ENCODE results near the gene YJEFN3. TPM values are rescaled to one million over a fixed set of nuclear protein-coding genes. Genes with fewer than 3 reads are reported as not detected.

YJEFN3 gene
- total RNA-seq, 2 donors from 2014 or later, result 7.3 to 12.6 TPM

GRCh38 chr19:19547674-19548336 lies 19.1 kb downstream of the YJEFN3 start:
- DNase-seq, result no peak
- 86 to 87% methylated on average over 5 to 15 of the region's 15 CpGs for WGBS, 2 experiments (ENCODE audit: insufficient coverage in 1 of 2, insufficient read length in 1 of 2)
- no peaks in the 10 kb centered on the region for H3K9me3 ChIP-seq (ENCODE audit: control insufficient read depth, low read length)
- peaks cover 3% of the 10 kb centered on the region for H3K27me3 Mint-ChIP-seq (ENCODE audit: insufficient read depth)
- no peaks in the 10 kb centered on the region for H3K36me3 ChIP-seq (ENCODE audit: control insufficient read depth, insufficient read depth, low read length)
- TF ChIP-seq CTCF (conservative IDR thresholded peaks at IDR 0.05), result no peak
- no peak overlapping the region for H3K27ac ChIP-seq (ENCODE audit: low read depth, low read length)
- H3K27ac Mint-ChIP-seq, result no peak overlapping the region
- no peaks in the 10 kb centered on the region for H3K9me3 Mint-ChIP-seq
- H3K36me3 Mint-ChIP-seq (ENCODE audit: low read depth), result no peaks in the 10 kb centered on the region
- no peak overlapping the region for H3K9ac ChIP-seq (ENCODE audit: extremely low read depth, low read length, poor library complexity, severe bottlenecking)
- H3K27me3 ChIP-seq (ENCODE audit: control insufficient read depth, insufficient read depth, low read length, poor library complexity, severe bottlenecking), result no peaks in the 10 kb centered on the region
- H3K4me3 ChIP-seq (ENCODE audit: low read length), result no peak overlapping the region
- H3K4me3 Mint-ChIP-seq, result no peak overlapping the region
- no peaks in the 10 kb centered on the region for H3K4me1 ChIP-seq (ENCODE audit: control insufficient read depth, insufficient read depth, low read length)
- no peaks in the 10 kb centered on the region for H3K4me1 Mint-ChIP-seq

GRCh38 chr19:19548915-19549759 lies 20.4 kb downstream of the YJEFN3 start:
- no peaks in the 10 kb centered on the region for H3K27me3 ChIP-seq (ENCODE audit: control insufficient read depth, insufficient read depth, low read length, poor library complexity, severe bottlenecking)
- H3K9ac ChIP-seq (ENCODE audit: extremely low read depth, low read length, poor library complexity, severe bottlenecking), result no peak overlapping the region
- H3K36me3 Mint-ChIP-seq (ENCODE audit: low read depth), result no peaks in the 10 kb centered on the region
- no peaks in the 10 kb centered on the region for H3K9me3 Mint-ChIP-seq
- no peak for TF ChIP-seq CTCF (conservative IDR thresholded peaks at IDR 0.05)
- H3K27ac Mint-ChIP-seq, result no peak overlapping the region
- H3K9me3 ChIP-seq (ENCODE audit: control insufficient read depth, low read length), result no peaks in the 10 kb centered on the region
- 87 to 88% methylated on average over 11 to 13 of the region's 13 CpGs for WGBS, 2 experiments (ENCODE audit: insufficient coverage in 1 of 2, insufficient read length in 1 of 2)
- no peaks in the 10 kb centered on the region for H3K4me1 Mint-ChIP-seq
- H3K27me3 Mint-ChIP-seq (ENCODE audit: insufficient read depth), result peaks cover 3% of the 10 kb centered on the region
- H3K4me3 ChIP-seq (ENCODE audit: low read length), result no peak overlapping the region
- H3K36me3 ChIP-seq (ENCODE audit: control insufficient read depth, insufficient read depth, low read length), result no peaks in the 10 kb centered on the region
- H3K27ac ChIP-seq (ENCODE audit: low read depth, low read length), result no peak overlapping the region
- H3K4me1 ChIP-seq (ENCODE audit: control insufficient read depth, insufficient read depth, low read length), result no peaks in the 10 kb centered on the region
- no peak for DNase-seq
- no peak overlapping the region for H3K4me3 Mint-ChIP-seq

GRCh38 chr19:19549804-19550464 lies 21.2 kb downstream of the YJEFN3 start:
- H3K9me3 ChIP-seq (ENCODE audit: control insufficient read depth, low read length), result no peaks in the 10 kb centered on the region
- Mint-ChIP-seq H3K9me3 (no peaks in the 10 kb centered on the region), H3K4me1 (no peaks in the 10 kb centered on the region), H3K27me3 (ENCODE audit: insufficient read depth) (peaks cover 5% of the 10 kb centered on the region), H3K36me3 (ENCODE audit: low read depth) (no peaks in the 10 kb centered on the region), H3K4me3 (no peak overlapping the region), H3K27ac (no peak overlapping the region)
- no peaks in the 10 kb centered on the region for H3K36me3 ChIP-seq (ENCODE audit: control insufficient read depth, insufficient read depth, low read length)
- no peak overlapping the region for H3K4me3 ChIP-seq (ENCODE audit: low read length)
- no peaks in the 10 kb centered on the region for H3K27me3 ChIP-seq (ENCODE audit: control insufficient read depth, insufficient read depth, low read length, poor library complexity, severe bottlenecking)
- H3K9ac ChIP-seq (ENCODE audit: extremely low read depth, low read length, poor library complexity, severe bottlenecking), result no peak overlapping the region
- no peak overlapping the region for H3K27ac ChIP-seq (ENCODE audit: low read depth, low read length)
- WGBS, 2 experiments (ENCODE audit: insufficient coverage in 1 of 2, insufficient read length in 1 of 2), result 89% methylated on average over 15 to 23 of the region's 23 CpGs
- no peaks in the 10 kb centered on the region for H3K4me1 ChIP-seq (ENCODE audit: control insufficient read depth, insufficient read depth, low read length)
- no peak for DNase-seq
- no peak for TF ChIP-seq CTCF (conservative IDR thresholded peaks at IDR 0.05)

Measured in endodermal cell (in vitro differentiated cells).